IMR-90 (cell line): ENCODE results near the gene PALMD.

Experiments
- CTCF ChIP-seq: conservative IDR thresholded peaks from 2 replicates; pipeline ENCODE4 v1.5.1; 2012; ENCODE audit warnings: mild to moderate bottlenecking, low read depth, low read length, improper control_type of control experiment
- NFE2L2 ChIP-seq: fragments of 150-350 bp; IDR thresholded peaks from 2 replicates; pipeline ENCODE4 v1.6.1; 2016; ENCODE audit warnings: low read depth, mild to moderate bottlenecking, low read length
- POLR2A ChIP-seq: IDR thresholded peaks from 2 replicates; pipeline ENCODE4 v1.6.1; 2012; ENCODE audit warnings: mild to moderate bottlenecking, low read depth, low read length

GRCh38 chr1:99598738-99599411 lies 47.0 kb upstream of the PALMD start:
- no peak for TF ChIP-seq CTCF
- no peak for TF ChIP-seq POLR2A
- TF ChIP-seq NFE2L2 = no peak
